HL-60 (cell line): ENCODE measurements around the gene MEG3.

Source experiments
- DNase-seq, 2 experiments: peaks; one replicate each; pipeline ENCODE4 v3.0.0-alpha.2; 2010 to 2020; ENCODE audit warnings: low read depth in 1 of 2, low spot score in 1 of 2
- H3K27ac ChIP-seq: fragments of 250-450 bp; sonication (Bioruptor Pico); replicated peaks from 2 replicates; pipeline ENCODE4 v1.5.1; 2020; ENCODE audit warnings: mild to moderate bottlenecking, moderate library complexity
- H3K27me3 ChIP-seq: fragments of 250-450 bp; sonication (Bioruptor Pico); 2 replicates; pipeline ENCODE4 v1.5.1; 2021; ENCODE audit warnings: mild to moderate bottlenecking, moderate library complexity; ENCODE audit not compliant: insufficient read depth, poor library complexity, severe bottlenecking
- H3K4me3 ChIP-seq: replicated peaks from 2 replicates; pipeline ENCODE4 v1.5.1; 2011; ENCODE audit warnings: mild to moderate bottlenecking, control low read depth, low read length; ENCODE audit not compliant: insufficient read depth
- GABPA ChIP-seq: IDR thresholded peaks from 2 replicates; pipeline ENCODE4 v1.6.1; 2012; ENCODE audit warnings: low read depth
- POLR2AphosphoS5 ChIP-seq: IDR thresholded peaks from 2 replicates; pipeline ENCODE4 v1.6.1; 2012; ENCODE audit warnings: low read depth
- SPI1 ChIP-seq: IDR thresholded peaks from 2 replicates; pipeline ENCODE4 v1.6.1; 2012; ENCODE audit warnings: low read depth, mild to moderate bottlenecking, borderline replicate concordance
- TF ChIP-seq, protein P1 (sequence below): IDR thresholded peaks from 2 replicates; pipeline ENCODE4 v1.6.1; 2012; ENCODE audit warnings: low read depth; ENCODE audit not compliant: insufficient replicate concordance
- TF ChIP-seq, protein P2 (sequence below): IDR thresholded peaks from one replicate; pipeline ENCODE4 v1.5.1; 2011; ENCODE audit warnings: low read length, control low read depth, inconsistent platforms; ENCODE audit not compliant: insufficient read depth

The MEG3 gene

DNA sequence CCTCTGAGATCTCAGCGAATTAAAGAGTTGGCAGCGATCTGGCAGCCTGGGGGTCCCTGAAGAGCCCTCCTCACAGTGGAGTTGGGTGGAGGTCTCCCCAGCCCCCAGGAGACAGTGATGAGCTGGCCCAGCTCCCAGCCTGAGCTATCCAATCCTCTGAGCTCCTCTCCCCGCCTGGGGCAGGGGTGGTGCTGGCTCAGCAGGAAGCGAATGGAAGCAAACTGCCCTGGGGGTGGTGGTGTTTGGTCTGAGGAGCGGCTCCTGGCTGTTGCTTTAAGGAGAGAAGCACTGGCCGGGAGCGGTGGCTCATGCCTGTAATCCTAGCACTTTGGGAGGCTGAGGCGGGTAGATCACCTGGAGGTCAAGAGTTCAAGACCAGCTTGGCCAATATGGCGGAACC, 19.5 kb upstream of the MEG3 start:
- Histone ChIP-seq H3K4me3 (no peak overlapping the region), H3K27ac (no peak overlapping the region), H3K27me3 (no peaks in the 10 kb centered on the region)
- TF ChIP-seq, protein P1, sequence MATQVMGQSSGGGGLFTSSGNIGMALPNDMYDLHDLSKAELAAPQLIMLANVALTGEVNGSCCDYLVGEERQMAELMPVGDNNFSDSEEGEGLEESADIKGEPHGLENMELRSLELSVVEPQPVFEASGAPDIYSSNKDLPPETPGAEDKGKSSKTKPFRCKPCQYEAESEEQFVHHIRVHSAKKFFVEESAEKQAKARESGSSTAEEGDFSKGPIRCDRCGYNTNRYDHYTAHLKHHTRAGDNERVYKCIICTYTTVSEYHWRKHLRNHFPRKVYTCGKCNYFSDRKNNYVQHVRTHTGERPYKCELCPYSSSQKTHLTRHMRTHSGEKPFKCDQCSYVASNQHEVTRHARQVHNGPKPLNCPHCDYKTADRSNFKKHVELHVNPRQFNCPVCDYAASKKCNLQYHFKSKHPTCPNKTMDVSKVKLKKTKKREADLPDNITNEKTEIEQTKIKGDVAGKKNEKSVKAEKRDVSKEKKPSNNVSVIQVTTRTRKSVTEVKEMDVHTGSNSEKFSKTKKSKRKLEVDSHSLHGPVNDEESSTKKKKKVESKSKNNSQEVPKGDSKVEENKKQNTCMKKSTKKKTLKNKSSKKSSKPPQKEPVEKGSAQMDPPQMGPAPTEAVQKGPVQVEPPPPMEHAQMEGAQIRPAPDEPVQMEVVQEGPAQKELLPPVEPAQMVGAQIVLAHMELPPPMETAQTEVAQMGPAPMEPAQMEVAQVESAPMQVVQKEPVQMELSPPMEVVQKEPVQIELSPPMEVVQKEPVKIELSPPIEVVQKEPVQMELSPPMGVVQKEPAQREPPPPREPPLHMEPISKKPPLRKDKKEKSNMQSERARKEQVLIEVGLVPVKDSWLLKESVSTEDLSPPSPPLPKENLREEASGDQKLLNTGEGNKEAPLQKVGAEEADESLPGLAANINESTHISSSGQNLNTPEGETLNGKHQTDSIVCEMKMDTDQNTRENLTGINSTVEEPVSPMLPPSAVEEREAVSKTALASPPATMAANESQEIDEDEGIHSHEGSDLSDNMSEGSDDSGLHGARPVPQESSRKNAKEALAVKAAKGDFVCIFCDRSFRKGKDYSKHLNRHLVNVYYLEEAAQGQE: no peak
- TF ChIP-seq SPI1 (no peak), GABPA (no peak), POLR2AphosphoS5 (no peak)
- TF ChIP-seq, protein P2, sequence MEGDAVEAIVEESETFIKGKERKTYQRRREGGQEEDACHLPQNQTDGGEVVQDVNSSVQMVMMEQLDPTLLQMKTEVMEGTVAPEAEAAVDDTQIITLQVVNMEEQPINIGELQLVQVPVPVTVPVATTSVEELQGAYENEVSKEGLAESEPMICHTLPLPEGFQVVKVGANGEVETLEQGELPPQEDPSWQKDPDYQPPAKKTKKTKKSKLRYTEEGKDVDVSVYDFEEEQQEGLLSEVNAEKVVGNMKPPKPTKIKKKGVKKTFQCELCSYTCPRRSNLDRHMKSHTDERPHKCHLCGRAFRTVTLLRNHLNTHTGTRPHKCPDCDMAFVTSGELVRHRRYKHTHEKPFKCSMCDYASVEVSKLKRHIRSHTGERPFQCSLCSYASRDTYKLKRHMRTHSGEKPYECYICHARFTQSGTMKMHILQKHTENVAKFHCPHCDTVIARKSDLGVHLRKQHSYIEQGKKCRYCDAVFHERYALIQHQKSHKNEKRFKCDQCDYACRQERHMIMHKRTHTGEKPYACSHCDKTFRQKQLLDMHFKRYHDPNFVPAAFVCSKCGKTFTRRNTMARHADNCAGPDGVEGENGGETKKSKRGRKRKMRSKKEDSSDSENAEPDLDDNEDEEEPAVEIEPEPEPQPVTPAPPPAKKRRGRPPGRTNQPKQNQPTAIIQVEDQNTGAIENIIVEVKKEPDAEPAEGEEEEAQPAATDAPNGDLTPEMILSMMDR: no peak
- DNase-seq: no peak

DNA sequence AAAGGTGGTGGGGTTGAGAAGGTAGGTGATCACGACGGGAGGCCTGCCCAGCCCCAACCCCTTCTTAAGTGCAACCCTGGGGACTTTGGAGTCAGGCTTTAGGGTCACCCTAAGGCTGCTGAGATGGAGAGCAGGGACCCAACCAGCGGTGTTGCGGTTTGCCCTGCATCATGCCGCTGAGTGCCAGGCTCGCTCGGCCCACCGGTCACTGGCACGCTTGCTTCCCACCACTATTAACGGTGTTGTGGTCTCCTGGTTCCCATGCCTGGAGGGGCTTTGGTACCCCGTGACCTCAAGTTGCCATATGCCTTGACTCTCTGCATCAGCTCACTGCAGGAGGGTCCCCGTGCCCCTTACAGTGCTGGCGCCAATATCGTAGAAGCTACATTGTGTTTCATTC, 18.4 kb upstream of the MEG3 start:
- Histone ChIP-seq H3K27me3 (no peaks in the 10 kb centered on the region), H3K4me3 (no peak overlapping the region), H3K27ac (no peak overlapping the region)
- TF ChIP-seq, protein P1: no peak
- TF ChIP-seq SPI1 (no peak), GABPA (no peak), POLR2AphosphoS5 (no peak)
- TF ChIP-seq, protein P2: no peak
- no peak for DNase-seq

DNA sequence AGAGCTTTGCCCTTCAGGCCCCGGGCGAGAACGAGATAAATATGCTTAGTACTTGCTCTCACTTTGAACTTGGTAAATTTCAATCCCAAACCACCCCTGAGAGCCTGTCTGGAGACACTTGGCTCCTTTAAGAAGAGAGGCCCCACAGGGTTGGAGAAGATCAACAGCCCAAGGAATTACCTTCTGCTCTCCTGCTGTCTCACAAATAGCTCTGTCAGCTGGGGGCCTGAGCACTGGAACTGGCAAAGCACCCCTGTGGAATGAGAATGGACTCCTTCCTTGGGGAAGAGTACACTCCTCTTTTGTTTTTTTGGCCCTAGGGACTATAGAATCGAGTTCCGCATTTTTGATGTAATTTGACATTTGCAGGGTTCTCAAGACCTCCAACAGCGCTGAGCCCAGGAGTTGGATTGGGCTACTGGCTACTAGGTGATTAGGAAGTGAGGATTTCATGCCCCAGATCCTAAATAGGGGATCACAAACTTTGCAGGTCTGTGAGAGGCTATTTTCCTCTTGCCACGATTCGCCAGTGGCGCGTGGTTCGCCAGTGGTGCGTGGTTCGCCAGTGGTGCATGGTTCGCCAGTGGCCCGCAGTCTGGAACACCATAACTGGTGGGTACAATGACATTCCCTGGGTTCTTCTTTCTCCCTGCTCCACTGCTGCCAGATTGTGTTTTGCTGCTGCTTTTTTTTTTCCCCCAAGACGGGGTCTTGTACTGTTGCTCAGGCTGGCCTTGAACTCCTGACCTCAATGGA, 17.8 kb upstream of the MEG3 start:
- no peak for DNase-seq
- TF ChIP-seq, protein P1: no peak
- no peak for TF ChIP-seq SPI1
- no peak for TF ChIP-seq GABPA
- TF ChIP-seq POLR2AphosphoS5: no peak
- TF ChIP-seq, protein P2: no peak
- Histone ChIP-seq H3K27ac (no peak overlapping the region), H3K4me3 (no peak overlapping the region), H3K27me3 (no peaks in the 10 kb centered on the region)
